Stimulated activated CD4-positive, alpha-beta T cell treated with anti-CD3 and anti-CD28 coated beads, Interleukin-2, amount 100 ng/mL, for 24 hours (primary cell): Measurements from ENCODE around the gene TBC1D14.
"Not testable (repeated sequence)": the region's sequence is repeated elsewhere in the genome, so short reads cannot be mapped to it uniquely, and the experiment has no call there.

ENCODE experiments used
- DNase-seq, 2 donors: peaks; one replicate each; pipeline ENCODE4 v3.0.0-alpha.2; 2020

TBC1D14 gene

DNA sequence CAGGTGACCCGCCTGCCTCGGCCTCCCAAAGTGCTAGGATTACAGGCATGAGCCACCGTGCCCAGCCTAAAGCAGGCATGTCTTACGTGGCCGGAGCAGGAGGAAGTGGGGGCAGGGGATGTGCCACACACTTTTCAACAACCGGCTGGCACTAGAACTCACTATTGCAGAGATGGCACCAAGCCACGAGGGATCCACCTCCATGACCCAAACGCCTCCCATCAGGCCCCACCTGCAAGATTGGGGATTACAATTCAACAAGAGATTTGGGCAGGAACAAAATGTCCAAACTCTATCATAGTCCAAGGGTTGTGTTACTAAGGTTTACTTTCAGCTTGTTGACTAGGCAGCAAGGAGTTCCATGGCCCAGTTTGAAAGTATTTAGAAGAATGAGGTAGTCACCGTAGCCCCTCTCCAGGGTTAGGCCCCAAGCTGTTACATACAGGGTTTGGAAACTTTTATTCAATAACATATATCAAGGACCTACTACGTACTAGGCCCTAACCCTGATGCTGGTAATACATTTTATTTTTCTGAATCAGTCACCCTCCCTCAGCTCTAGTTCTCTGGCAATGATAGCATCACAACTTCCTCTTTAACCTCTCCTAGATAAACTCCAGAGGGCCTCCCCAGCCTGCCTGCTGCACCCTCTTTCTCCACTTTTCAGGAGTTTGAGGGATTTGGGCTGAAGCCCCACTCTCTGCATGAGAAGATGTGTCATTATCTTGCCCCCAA, 18.0 kb upstream of the TBC1D14 start:
- DNase-seq: no peak

DNA sequence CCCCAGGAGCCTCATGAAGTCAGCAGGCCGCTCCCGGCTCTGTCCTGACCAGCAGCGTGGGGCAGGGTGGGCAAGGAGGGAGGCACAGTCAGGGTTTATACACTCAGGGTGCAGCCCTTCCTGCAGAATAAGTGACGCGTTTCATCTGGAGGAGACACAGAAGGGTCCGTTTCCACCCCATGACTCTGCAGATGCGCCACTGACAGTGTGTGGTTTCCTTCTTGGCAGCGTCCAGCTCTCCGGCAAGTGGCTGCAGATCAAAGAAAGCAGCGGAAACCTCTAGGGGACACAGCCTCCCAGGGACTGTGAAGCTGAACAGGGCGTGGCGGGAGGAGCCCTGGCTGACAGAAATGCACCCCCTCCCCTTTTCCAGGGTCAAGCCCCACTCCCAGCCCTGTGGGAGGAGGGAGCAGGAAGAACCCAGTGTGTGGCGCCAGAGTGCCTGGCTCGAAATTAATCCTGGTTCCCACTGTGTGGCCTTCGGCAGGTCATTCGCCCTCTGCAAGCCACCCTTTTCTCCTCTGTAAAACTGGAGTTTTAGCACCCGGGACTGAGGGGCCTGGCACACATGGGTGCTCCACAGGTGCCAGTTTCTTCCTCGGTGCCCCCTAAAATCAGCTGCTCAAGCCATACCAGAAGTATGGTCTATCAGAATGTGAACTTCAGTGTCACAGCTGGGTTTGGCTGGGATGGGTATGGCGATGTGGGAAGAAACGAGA, 17.3 kb upstream of the TBC1D14 start:
- no peak for DNase-seq

DNA sequence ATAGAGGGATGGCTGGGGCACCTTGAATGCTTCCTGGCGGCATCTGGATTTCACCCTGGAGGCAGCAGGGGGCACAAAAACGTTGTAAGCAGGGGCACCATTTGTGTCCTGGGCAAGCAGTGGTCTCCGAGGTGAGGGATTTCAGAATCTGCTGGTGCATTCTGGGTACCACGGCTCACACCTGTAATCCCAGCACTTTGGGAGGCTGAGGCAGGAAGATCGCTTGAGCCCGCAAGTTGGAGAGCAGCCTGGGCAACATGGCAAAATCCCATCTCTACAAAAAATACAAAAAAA, 16.8 kb upstream of the TBC1D14 start:
- no peak for DNase-seq

DNA sequence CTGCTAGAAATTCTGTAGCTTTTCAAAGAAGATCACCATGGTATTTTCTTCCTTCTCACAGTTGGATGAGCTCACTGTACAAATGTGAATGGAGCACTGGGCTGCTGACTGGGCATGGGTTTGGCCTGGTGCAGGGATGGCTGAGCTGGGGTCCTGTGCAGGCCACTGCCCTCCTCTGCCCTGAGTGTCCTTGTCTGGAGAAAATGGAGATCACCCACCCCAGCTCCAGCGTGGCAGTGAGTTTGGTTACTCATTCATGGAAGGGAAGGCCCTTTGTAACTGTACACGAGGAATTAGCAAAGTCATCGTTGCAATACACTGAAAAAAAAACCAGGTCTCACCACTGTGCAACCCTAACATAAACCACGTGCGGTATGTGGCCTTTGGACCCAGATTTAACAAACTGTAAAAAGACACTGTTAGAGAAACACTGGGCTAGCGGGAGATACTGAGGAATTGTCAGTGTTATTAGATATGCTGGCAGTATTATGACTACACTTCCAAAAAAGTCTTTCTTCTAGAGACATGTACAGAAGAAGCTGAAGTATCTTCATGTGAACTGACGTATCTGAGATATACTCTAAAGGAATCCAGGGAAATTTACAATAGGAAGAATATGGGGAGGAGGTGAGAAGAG, 16.1 kb upstream of the TBC1D14 start:
- DNase-seq: no peak

DNA sequence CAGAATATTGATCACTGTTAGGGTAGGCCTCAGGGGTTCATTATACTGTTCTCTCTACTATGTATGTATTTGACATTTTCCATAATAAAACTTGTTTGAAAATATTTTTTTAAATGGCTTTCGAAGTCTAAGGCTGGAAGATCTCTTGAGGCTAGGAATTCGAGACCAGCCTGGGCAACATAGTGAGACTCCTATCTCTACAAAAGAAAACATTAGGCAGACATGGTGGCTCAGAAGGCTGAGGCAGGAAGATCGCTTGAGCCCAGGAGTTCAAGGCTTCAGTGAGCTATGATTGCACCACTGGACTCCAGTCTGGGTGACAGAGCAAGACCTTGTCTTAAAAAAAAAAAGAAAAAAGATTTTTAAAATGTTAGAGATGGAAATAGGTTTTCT, 15.5 kb upstream of the TBC1D14 start:
- no peak for DNase-seq

DNA sequence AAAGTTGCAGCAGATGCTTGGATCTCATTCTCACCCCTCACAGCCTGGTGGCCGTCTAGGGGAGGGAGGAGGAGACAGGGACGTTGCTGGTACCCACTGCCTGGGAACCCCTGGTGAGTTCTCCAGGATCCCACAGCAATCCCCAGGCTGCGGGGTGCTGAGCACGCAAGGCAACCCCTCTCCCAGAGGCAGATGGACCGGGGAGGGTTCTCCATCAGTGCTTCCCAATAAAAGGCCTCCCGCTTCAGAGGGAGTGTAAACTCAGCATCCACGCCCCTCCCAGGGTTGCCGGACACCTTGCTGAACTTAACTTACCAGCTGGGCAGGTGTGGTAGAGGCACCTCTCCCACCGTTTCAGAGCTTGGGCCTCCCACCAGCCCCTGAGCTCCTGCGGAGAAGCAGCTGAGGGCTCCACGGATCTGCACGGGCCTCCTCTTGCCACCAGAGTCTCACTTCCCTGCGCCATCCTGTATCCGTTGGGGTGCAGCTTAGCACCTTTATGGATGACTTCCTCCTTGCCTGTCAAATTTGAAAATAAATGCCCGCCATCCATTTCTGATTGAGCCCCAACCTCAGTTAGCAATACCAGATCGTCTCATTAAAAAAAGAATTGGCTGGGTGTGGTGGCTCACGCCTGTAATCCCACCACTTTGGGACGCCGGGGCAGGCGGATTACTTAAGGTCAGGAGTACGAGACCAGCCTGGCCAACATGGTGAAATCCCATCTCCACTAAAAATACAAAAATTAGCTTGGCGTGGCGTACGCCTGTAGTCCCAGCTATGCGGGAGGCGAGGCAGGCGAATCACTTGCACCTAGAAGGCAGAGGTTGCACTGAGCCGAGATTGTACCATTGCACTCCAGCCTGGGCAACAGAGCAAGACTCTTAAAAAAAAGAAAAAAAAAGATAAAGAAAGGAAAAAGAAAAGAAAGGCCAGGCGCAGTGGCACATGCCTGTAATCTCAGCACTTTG, 14.8 kb upstream of the TBC1D14 start:
- no peak for DNase-seq

DNA sequence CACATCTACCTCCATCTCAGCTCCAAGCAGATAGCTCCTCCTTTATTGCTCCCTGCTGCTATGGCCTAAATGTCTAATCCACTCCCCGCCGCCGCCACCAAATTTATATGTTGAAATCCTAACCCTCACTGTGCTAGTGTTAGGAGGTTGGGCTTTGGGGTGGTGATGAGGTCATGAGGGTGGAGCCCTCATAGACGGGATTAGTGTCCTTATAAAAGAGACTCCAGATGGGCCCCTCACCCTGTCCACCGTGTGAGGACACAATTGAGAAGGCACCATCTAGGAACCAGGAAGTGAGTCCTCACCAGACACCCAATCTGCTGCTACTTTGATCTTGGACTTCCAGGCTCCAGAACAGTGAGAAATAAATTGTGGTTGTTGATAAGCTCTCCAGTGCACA, 13.6 kb upstream of the TBC1D14 start:
- no peak for DNase-seq

DNA sequence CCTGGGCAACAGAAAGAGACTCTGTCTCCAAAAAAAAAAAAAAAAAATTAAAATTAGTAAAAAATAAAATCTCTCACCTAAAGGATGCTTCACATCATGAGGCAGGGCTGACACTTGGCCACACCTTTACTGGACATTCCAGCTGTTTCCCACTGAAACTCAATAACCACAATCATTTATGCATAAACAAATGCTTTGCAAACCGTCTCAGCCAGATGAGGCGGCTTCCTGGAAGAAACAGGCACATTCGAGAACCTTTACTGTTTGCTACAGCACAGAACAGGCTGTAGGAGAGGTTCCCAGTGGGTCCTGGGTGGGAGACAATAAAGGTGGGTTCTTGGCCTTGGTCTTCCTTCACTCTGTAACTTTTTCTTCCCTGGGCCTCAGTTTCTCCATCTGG, 10.9 kb upstream of the TBC1D14 start:
- DNase-seq: no peak

DNA sequence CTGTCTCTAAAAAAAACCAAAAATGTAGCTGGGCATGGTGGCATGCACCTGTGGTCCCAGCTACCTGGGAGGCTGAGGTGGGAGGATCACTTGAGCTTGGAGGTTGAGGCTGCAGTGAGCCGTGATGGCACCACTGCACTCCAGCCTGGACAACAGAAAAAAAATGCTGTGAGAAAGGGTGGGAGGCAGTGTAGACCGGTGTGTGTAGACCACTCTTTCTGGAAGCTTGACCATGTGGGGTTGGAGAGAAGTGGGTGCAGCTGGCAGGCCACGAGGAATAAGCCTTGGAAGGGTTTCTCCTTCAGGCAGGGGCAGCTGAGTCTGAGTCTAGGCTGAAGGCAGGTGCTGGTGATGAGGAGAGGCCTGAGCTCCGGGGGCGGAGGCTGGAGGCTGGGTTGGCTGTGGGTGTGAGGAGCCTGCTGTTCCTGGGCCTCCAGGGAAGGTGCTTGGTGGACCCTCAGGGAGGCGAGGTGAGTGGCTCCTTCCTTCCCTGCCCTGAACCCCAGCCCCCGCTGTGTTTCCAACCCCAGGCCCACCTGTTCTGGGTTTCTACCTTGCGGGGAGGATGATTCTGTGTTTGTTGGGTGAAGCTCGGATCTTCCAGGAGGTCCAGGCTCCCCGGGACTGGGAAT, 9.3 kb upstream of the TBC1D14 start:
- DNase-seq: no peak

DNA sequence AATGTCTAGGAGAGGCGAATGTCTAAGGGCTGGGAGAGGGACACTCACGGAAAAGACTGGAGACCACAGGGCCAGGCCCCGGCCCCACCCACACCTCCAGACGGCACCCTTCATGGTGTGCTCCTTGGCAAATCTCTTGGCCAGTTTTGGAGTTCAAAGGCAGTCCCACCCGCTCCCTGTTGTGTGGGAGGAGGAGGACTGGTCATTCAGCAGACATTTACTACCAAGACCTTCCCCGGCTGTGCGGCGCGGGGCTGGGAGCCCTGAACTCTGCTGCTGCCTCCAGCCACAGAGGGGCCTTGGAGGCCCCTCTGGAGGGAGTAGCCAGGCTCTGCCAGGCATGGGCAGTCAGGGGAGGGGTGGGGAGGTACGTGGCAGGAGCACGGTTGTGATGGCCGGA, 8.7 kb upstream of the TBC1D14 start:
- DNase-seq: no peak

DNA sequence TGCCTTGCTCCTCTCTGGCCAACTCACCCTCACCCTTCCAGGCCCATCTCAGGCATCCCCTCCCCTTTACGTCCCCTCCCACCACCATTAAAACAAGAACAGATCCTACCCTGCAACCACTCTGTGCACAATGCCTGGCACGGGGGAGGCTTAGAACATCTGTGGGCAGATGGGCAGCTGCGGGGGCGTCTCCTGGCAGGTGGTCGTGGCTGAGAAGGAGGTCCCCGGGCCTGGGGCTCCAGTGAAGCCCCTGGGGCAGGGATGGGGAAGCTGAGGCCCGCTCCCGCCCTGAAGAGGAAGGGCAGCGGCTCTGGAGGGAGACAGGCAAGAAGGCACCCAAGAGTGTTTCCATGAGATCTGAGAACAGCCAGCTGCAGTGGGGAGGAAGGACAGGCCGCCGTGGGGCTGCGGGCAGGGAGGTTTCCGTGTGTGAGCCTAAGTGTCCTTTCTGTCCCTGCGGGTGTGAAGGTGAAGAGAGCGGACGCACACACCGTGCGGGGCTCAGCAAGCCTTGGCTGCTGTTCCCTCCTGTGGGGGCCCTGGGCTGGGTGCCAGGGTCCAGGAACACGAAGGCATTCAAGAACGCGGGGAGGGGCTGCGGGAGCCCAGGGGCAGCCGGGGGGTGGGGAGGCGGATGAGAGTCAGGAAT, 7.8 kb upstream of the TBC1D14 start:
- DNase-seq: no peak

DNA sequence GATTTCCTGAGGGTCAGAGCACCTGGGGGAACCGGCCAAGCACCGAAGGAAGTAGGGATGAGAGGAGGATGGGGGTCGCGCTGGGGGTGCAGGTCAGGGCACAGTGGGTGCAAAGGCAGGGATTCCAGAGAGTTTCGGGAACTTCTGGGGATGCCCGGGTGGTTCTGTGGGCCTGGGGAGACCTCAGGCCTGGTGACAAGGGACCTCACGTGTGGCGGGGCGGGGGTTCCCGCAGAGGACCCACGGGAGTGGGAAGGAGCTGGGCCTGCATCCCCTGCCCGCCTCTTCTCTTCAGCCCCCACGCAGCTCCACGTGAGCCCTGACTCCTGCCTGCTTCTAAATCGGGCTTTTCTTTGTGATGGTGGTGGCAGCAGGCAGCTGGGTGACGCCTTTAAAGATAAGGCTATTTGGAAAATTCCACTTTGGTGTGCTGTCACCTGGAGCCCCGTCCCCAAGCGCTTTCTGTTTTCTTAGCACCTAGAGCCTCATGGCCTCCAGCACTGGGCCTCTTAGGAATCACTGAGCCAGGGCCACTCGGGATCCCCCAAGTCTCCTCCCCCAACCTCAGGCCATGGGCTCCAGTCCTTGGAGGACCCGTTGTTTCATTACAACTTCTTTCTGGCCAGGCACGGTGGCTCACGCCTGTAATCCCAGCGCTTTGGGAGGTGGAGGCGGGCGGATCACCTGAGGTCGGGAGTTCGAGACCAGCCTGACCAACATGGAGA, 7.1 kb upstream of the TBC1D14 start:
- DNase-seq: no peak

DNA sequence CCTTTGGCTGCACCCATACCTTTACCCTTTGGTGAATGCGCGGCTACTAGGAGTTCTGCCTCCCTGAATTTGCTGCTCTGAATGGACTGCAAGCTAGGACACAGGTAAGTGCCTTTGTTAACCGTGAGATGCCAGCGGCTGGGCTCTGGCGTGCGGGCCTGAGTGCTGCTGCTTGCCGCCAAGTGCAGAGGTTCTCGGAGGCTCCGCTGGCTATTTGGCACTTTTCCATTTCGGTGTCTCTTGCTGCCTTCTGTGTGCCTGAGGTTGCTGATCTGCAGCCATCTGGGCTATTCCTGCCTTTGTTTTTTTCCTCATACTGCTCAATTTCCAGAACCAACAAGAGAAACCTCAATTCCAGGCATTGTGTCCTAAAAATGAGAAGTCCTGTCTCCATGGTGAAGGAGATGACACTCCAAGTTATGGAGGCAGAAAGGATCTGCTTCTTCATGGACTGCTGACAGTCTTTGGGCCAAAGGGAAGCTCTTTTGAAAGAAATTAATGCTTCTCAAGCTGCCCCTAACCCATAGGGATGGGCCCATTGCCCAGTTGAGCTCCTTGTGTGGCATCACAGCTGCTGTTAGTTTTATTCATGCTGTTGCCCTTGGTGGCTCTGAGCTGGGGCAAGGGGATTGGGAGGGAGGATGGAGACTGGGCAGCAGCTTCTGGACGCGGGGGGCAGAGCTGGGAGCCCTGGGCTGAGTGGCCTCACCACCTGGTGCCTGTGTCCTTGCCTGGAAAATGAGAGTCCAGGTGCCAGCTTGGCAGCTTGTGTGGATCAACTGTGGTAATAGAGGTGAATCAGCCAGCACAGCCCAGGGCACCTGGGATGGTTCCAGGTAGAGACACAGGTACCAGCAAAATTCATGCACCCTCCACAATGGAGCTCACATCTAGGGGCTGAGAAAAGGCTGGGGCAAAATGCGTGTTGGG, 3.8 kb upstream of the TBC1D14 start:
- DNase-seq: no peak

DNA sequence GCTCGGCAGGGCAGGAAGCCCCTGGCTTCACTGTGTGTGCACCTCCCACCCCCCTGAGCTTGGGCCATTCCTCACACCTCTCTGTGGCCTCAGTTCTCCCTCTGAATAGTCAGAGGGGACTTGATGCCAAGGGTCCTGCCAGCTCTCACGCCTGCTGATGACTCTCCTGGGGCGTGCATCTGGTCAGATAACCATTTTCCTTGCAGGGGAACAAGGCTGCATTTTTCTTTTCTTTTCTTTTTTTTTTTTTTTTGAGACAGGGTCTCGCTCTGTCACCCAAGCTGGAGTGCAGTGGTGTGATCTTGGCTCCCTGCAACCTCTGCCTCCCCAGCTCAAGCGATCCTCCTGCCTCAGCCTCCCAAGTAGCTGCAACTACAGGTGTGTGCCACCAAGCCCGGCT, 3.1 kb upstream of the TBC1D14 start:
- DNase-seq: not testable (repeated sequence)

DNA sequence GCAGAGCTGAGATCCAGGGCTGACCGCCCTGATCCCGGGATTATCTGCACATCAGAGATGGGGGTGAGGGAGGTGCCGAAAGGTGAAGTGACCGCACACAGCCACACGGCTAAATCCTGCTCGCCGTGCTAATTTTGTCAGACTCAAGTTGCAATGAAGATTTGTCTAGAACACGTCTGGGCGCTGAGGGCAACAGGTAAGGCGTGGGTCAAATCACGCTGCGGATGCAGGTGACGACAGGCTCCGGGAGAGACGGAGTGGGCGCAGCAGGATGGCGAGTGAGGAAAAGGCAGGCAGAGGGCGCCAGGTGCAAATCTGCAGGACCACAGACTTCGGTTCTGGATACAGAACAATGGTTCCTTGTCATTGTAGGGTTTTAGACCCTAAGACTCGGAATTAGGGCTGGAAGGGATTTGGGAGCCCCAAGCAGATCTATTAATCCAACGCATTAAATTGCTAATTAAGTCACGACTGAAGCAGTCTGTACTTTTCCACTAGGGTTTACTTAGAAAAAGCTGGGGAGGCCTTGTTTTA, 1.9 kb upstream of the TBC1D14 start:
- no peak for DNase-seq

DNA sequence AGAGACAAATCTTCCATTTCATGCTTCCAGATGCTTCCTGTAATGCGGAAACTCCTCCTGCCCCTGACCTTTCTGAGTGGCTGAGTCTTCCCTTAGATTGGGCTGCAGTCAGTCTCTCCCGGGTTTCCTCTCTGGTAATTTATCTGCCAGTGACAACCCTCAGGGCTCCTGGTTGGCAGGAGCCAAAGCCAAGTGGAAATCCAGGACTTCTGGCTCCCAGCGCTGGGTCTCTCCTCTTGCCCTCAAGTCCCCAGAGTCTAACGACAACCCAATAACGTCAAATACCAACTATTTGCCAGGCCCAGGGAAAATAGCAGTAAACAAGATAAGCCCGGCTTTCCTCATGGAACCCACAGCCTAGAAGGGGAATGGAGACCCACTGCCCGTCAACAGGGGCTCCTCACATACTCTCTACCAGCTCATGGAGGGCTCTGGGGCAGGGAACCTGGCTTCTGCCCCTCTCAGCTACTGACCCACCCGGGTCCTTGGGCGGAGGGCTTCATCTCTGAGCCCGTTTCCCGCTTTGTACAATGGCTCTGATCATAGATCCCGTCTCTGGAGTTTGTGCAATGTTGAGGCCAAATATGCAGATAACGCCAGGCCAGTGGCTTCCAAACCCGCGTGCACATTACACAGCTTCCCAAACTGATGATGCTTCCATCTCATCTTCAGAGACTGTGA, 1.1 kb upstream of the TBC1D14 start:
- DNase-seq: no peak

DNA sequence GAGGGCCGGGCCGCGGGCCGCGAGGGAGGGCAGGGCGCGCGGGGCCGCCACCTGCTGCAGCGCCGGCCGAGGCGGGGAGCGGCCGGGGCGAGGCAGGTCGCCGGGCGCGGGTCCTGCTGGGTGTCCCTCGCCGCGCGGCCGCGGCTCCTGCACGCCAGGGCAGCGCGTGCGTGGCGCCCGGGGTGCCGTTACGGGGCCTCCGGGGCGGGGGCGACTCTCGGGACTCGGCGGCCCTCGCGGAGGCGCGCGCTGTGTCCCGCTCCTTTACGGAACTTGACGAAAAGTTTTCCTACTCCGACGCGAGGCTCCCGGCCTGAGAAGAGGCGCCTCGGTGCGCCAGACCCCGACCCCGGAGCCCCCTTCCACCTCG, 329 bp downstream of the TBC1D14 start:
- peak; percentile 55 to 62 for DNase-seq

DNA sequence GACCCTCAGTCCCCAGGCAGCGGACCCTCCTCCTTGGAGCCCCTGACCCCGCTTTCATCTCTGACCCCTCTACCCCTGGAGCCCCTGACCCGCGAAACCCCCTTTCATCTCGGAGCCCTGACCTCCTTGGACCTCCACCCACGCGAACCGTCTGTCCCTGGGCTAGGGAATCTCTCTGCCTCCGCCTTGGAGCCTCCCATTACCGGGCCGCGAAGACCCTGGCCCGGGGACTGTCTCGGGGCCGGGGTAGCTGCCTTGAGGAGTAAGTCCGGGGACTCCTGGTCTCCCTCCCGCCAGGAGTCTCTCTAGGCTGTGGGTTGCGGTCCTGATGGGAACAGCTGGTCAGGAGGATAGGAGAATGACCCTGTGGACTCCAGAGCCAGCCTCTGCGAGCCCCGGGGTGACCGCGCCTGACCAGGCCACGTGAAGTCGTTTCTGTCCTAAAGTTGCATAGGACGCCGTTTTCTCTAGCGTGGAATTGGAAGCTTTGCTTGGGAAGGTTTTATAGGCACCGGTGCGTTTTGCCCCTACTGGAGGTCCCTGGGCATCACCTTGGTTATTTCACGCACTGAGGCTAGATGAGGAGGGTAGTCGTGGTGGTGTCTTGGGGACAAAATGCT, 824 bp downstream of the TBC1D14 start:
- DNase-seq: no peak
